GM18861 (cell line): ENCODE measurements around the gene SNAI3.
A peak's percentile ranks its signal among the peaks of the same experiment; 100 is the strongest.
"Not testable (repeated sequence)": the region's sequence is repeated elsewhere in the genome, so short reads cannot be mapped to it uniquely, and the experiment has no call there.

ENCODE experiments used
- ATAC-seq: cut with Tn5 transposase; IDR thresholded peaks from one replicate; pipeline ENCODE4 v1.9.1; 2021; ENCODE audit not compliant: unreplicated experiment

SNAI3 gene

GRCh38 chr16:88671806-88672205 lies 14.5 kb downstream of the SNAI3 start:
- ATAC-seq: no peak

GRCh38 chr16:88669980-88670379 lies 16.3 kb downstream of the SNAI3 start:
- no peak for ATAC-seq

GRCh38 chr16:88669493-88669892 lies 16.8 kb downstream of the SNAI3 start:
- ATAC-seq: not testable (repeated sequence)

- no peak for ATAC-seq
These were observed 18.8 kb downstream of the SNAI3 start for GRCh38 chr16:88667461-88667860.

DNA sequence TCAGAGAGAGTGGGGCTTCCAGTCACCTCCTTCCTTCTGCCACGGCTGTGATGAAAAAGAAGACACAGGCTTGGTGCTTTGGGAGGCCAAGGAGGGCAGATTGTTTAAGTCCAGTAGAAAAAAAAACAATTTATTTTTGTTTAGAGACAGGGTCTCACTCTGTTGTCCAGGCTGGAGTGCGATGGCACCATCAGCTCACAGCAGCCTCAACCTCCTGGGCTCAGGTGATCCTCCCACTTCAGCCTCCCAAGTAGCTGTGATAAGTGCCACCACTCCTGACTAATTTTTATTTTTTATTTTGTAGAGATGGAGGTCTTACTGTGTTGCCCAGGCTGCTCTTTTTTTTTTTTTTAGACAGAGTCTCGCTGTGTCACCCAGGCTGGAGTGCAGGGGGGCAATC lies 20.7 kb downstream of the SNAI3 start:
- no peak for ATAC-seq

DNA sequence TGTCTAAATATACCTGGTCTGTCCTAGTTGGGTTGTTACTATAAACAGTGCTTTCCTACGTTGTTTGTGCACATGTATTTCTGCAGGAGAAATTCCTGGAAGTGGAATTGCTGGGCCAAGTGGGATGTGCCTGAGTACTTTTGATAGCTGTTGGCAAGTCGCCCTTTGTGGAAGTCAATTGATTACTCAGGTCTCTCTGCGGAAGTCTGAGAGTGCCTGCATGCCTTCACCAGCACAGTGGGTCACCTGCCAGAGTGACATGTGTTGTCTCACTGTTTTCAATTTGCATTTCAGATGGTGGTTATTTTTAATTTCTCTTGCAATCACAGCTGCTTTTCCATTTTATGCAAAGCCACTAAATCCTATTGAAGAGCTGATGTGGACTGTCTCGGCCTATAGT lies 21.2 kb downstream of the SNAI3 start:
- ATAC-seq: no peak

GRCh38 chr16:88662843-88663606 lies 23.3 kb downstream of the SNAI3 start, which contains the start of gene MVD:
Gene MVD (minus strand): TSS chr16:88663091. CDS start chr16:88663080, 11 bp downstream.
- ATAC-seq: peak; percentile 94

DNA sequence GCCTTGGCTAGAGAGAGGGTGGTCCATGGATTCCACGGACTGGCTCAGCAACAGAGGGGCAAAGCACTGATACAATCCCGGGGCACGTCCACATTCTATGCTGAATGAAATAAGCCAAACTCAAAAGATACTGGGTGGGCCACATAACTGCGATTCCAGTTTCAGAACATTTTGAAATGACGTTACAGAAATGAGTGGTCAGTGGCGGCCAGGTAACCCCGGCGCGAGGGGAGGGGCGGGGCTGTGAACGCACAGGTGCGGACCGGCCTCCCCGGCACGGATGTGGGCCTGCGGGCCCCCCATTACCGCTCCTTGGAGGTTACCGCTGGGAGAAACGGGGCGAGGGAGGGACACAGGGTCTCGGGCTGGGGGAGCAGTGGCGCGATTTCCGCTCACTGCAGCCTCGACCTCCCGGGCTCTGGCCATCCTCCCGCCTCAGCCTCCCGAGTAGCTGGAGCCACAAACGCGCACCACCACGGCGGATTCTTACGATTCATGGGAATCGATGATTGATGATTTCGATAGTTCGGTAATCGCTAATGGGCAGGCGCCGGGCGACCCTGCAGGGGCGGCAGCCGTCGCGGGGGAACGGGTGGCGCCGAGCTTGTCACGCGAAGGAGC lies 24.0 kb downstream of the SNAI3 start:
- ATAC-seq: no peak

DNA sequence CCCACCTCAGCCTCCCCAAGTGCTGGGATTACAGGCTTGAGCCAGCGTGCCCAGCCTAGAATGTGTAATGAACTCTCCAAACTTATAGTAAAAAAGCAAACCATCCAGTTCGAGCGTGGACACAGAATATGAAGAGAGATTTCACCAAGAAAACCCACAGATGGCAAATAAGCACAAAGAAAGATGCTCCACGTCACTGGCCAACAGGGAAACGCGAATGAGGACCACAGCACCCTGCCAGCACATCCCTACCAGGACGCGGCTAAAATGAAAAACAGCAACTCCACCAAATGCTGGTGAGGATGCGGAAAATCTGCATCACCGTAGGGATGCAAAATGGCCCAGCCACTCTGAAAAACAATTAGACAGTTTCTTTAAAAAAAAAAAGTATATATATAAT lies 24.8 kb downstream of the SNAI3 start:
- ATAC-seq: no peak

GRCh38 chr16:88659160-88659559 lies 27.1 kb downstream of the SNAI3 start:
- no peak for ATAC-seq

GRCh38 chr16:88658714-88659113 lies 27.6 kb downstream of the SNAI3 start:
- ATAC-seq: no peak

GRCh38 chr16:88657371-88657770 lies 28.9 kb downstream of the SNAI3 start:
- no peak for ATAC-seq

DNA sequence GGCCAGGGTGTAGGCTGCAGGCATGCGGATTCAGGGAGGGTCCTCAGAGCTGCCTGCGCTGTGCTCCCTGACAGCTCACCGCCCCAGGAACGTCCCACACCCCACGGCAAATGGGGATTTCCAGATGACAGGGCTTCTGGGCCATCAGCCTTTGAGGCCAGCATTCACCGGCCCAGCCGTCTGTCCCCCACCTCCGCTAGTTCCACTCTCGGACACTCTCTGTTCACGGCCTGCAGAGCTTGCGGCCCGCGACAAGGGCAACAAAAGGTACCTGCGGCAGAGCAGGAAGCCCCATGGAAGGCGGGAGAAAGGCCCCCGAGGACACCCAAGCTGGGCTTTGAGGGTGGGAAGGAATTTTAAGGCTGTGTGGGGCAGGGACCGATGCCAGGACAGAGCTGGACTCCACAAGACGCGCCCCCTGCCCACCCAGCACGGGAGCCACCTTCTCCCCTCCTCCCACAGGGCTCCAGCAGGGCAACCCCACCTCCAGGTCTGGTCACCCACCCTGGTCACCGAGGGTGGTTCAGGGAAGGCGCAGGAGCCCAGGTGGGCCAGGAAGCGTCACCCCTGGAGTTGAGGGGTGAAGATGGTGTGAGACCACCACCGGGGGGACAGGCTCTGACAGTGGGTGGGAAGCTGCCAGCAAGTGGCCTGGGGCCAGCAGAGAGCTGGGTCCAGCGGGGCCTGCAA lies 29.9 kb downstream of the SNAI3 start:
- ATAC-seq: no peak

DNA sequence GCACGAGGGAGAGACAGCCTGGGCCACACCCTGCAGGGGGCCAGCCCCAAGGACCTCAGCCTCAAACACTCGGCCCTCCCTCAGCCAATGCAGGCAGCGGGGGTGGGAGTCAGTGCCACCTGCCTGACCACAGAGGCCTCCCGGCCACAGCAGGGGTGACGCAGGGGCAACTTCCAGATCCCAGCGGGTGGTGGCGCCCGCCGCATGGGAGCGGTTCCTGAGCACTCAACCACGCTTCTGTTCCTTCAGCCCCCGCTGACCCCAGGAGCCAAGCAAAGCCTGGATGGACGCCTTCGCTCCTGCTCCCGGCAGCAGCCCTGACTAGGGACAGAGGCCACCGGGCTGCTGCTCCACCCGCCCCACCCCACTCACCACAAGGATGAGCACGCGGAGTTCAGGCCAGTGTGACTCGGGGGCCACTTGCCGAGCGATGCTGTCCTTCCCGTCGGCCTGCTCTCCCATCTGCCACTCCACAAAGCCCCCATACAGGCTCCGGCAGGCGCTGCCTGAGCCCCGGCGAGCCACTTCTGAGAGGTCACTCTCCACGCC lies 30.5 kb downstream of the SNAI3 start:
- ATAC-seq: no peak

GRCh38 chr16:88655053-88655732 lies 31.1 kb downstream of the SNAI3 start:
- ATAC-seq: no peak

- no peak for ATAC-seq
These were observed 31.8 kb downstream of the SNAI3 start for GRCh38 chr16:88654363-88655052.

- ATAC-seq: no peak
These were observed 32.5 kb downstream of the SNAI3 start for GRCh38 chr16:88653596-88654362.

- no peak for ATAC-seq
These were observed 33.2 kb downstream of the SNAI3 start for GRCh38 chr16:88653101-88653500.

GRCh38 chr16:88652762-88653063 lies 33.6 kb downstream of the SNAI3 start:
- ATAC-seq: no peak
